HG03469 (cell line): ENCODE measurements around the gene FPGS.

Experiments used
- ATAC-seq: cut with Tn5 transposase; IDR thresholded peaks from one replicate; pipeline ENCODE4 v1.9.1; 2021; ENCODE audit warnings: mild to moderate bottlenecking, moderate library complexity, moderate number of reproducible peaks; ENCODE audit not compliant: unreplicated experiment

FPGS gene

GRCh38 chr9:127856094-127856728 is 53.5 kb downstream of the FPGS start:
- ATAC-seq, result no peak

GRCh38 chr9:127856729-127857116 is 54.0 kb downstream of the FPGS start:
- ATAC-seq, result no peak

- no peak for ATAC-seq
Measured at GRCh38 chr9:127857278-127857677, 54.6 kb downstream of the FPGS start.

GRCh38 chr9:127858041-127858512 is 55.4 kb downstream of the FPGS start:
- ATAC-seq, result no peak

- no peak for ATAC-seq
Measured at GRCh38 chr9:127860260-127860659, 57.6 kb downstream of the FPGS start.

GRCh38 chr9:127860779-127861178 is 58.1 kb downstream of the FPGS start:
- no peak for ATAC-seq

- no peak for ATAC-seq
Measured at GRCh38 chr9:127862075-127863011, 59.7 kb downstream of the FPGS start.

GRCh38 chr9:127863191-127863621 is 60.5 kb downstream of the FPGS start:
- ATAC-seq, result no peak
